Measurements from ENCODE around the gene RARRES2. TPM values are rescaled to one million over a fixed set of nuclear protein-coding genes. Genes with fewer than 3 reads are reported as not detected.

Gene RARRES2
- total RNA-seq, 1 experiment from 2014 or later = 60.9 TPM

DNA sequence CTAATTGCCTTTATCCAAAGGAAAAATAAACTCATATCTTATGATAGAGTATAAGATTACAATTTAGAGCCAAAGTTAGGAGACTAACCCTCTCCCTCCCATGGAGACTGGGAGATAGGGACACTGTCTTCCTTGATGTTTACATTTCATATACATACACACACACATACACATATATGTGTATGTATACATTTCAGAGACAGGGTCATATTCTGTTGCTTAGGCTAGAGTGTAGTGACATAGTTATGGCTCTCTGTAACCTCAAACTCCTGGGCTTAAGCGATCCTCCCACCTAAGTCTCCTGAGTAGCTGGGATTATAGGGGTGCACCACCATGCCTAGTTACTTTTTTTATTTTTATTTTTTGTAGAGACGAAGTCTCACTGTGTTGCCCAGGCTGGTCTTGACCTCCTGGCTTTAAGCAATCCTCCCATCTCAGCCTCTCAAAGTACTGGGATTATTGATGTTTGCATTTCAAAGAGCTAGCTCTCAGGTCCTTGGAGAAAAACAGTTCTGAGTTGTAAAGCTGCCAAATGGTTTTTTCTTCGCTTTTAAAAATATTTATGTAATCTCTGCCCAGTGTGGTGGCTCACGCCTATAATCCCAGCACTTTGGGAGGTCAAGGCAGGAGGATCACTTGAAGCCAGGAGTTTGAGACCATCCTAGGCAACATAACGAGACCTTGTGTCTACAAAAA lies 19.1 kb upstream of the RARRES2 start:
- H3K4me1 Mint-ChIP-seq = peaks cover 33 to 45% of the 10 kb centered on the region in 2 experiments
- Histone ChIP-seq H2BK15ac (ENCODE audit: low read depth, low read length) (no peak overlapping the region), H3K18ac (ENCODE audit: insufficient read length, low read depth, low read length) (no peak overlapping the region), H3K23me2 (ENCODE audit: insufficient read length, low read depth, low read length, poor library complexity, severe bottlenecking) (no peaks in the 10 kb centered on the region), H2BK5ac (ENCODE audit: insufficient read length, low read length) (no peak overlapping the region), H3K27me3 (ENCODE audit: insufficient read depth, low read length) (no peaks in the 10 kb centered on the region), H3K14ac (ENCODE audit: insufficient read depth, low read length) (no peak overlapping the region), H3K27ac (ENCODE audit: insufficient read length, low read depth, low read length) (no peak overlapping the region), H3K79me1 (ENCODE audit: insufficient read depth, low read depth, low read length, poor library complexity, severe bottlenecking) (no peaks in the 10 kb centered on the region), H2AK5ac (ENCODE audit: insufficient read length, low read length) (no peak overlapping the region), H2BK20ac (ENCODE audit: low read depth, low read length, poor library complexity, severe bottlenecking) (no peak overlapping the region), H4K91ac (ENCODE audit: insufficient read length, low read depth, low read length) (no peak overlapping the region), H3T11ph (ENCODE audit: low read length) (no peak overlapping the region), H3K4me2 (ENCODE audit: insufficient read depth, insufficient read length, low read length) (no peak overlapping the region), H2BK120ac (ENCODE audit: low read depth, low read length, poor library complexity, severe bottlenecking) (no peak overlapping the region), H3K9me3 (ENCODE audit: control insufficient read depth, low read depth, low read length) (no peaks in the 10 kb centered on the region), H2BK12ac (ENCODE audit: insufficient read length, low read depth, low read length) (no peak overlapping the region), H4K5ac (ENCODE audit: insufficient read length, low read depth, low read length) (no peak overlapping the region), H2AFZ (ENCODE audit: low read length) (no peak overlapping the region), H3K4me1 (ENCODE audit: insufficient read depth, low read length) (0 out of 2 replicates have a peak, but pooled peaks cover 3% of the 10 kb centered on the region), H3K9ac (ENCODE audit: extremely low read depth, insufficient read length, low read length) (no peak overlapping the region), H3K23ac (ENCODE audit: insufficient read length, low read depth, low read length) (no peak overlapping the region), H3K4ac (ENCODE audit: low read depth, low read length) (no peak overlapping the region), H4K20me1 (ENCODE audit: control insufficient read depth, insufficient read depth, insufficient read length) (no peaks in the 10 kb centered on the region), H3K56ac (ENCODE audit: insufficient read length, low read depth, low read length) (no peak overlapping the region), H4K8ac (replicated peaks; ENCODE audit: insufficient read length, low read depth, low read length) (no peak overlapping the region), H3K79me2 (ENCODE audit: insufficient read depth, low read length) (no peaks in the 10 kb centered on the region)
- H3K27me3 Mint-ChIP-seq (ENCODE audit: low read depth) = peaks cover 1% of the 10 kb centered on the region
- no peak overlapping the region; a peak in 1 of 7 replicates for H3K27ac Mint-ChIP-seq
- peaks cover 4 to 7% of the 10 kb centered on the region in 2 experiments; a peak in 3 of 5 replicates for H3K9me3 Mint-ChIP-seq
- no peak for DNase-seq
- H3K4me3 Mint-ChIP-seq = no peak overlapping the region; a peak in 1 of 5 replicates
- peaks cover 0 to 4% (median 0%) of the 10 kb centered on the region in 3 experiments; a peak in 1 of 7 replicates for H3K36me3 Mint-ChIP-seq (ENCODE audit: insufficient read depth in 1 of 3, low read depth in 3 of 3)
- no CpG with 5 or more reads among the region's 5 CpGs for WGBS (ENCODE audit: extremely low coverage, insufficient read length, low lambda C conversion rate)
- TF ChIP-seq CTCF (conservative IDR thresholded peaks at IDR 0.05) = no peak
